ENCODE results near the gene RELB.

RELB gene

GRCh38 chr19:45059258-45059965 is 58.1 kb downstream of the RELB start:
- peak; percentile 85 for DNase-seq (ENCODE audit: low spot score)

GRCh38 chr19:45061965-45062364 is 60.7 kb downstream of the RELB start:
- no peak for DNase-seq (ENCODE audit: low spot score)

GRCh38 chr19:45063851-45064801 is 62.9 kb downstream of the RELB start:
- no peak for DNase-seq (ENCODE audit: low spot score)

- no peak for DNase-seq (ENCODE audit: low spot score)
Observed at GRCh38 chr19:45066921-45067661, 65.8 kb downstream of the RELB start.

GRCh38 chr19:45068041-45068440 is 66.8 kb downstream of the RELB start:
- DNase-seq (ENCODE audit: low spot score): no peak

- DNase-seq (ENCODE audit: low spot score): peak; percentile 66
Observed at GRCh38 chr19:45069056-45069455, 67.8 kb downstream of the RELB start.

GRCh38 chr19:45070214-45070613 is 69.0 kb downstream of the RELB start:
- no peak for DNase-seq (ENCODE audit: low spot score)

GRCh38 chr19:45070861-45071544 is 69.7 kb downstream of the RELB start:
- DNase-seq (ENCODE audit: low spot score): no peak

- no peak for DNase-seq (ENCODE audit: low spot score)
Observed at GRCh38 chr19:45071545-45071938, 70.3 kb downstream of the RELB start.

- no peak for DNase-seq (ENCODE audit: low spot score)
Observed at GRCh38 chr19:45071969-45072790, 70.9 kb downstream of the RELB start.

- DNase-seq (ENCODE audit: low spot score): no peak
Observed at GRCh38 chr19:45074744-45075300, 73.6 kb downstream of the RELB start.

- DNase-seq (ENCODE audit: low spot score): peak; percentile 84
Observed at GRCh38 chr19:45075301-45076028, 74.2 kb downstream of the RELB start.

GRCh38 chr19:45076029-45076850 is 75.0 kb downstream of the RELB start, which contains the start of gene ZNF296:
ZNF296 (minus strand) TSS chr19:45076478; CDS start chr19:45076373, 105 bp downstream.
- DNase-seq (ENCODE audit: low spot score): peak; percentile 80

GRCh38 chr19:45076851-45077730 is 75.8 kb downstream of the RELB start:
- no peak for DNase-seq (ENCODE audit: low spot score)

GRCh38 chr19:45078390-45079062 is 77.3 kb downstream of the RELB start:
- DNase-seq (ENCODE audit: low spot score): no peak

- DNase-seq (ENCODE audit: low spot score): peak; percentile 93
Observed at GRCh38 chr19:45079063-45079910, 78.0 kb downstream of the RELB start, which contains the start of gene GEMIN7. GEMIN7 (plus strand) TSS chr19:45079260; CDS start chr19:45090115, 10,855 bp downstream.
